ENCODE data around the gene CSRP2. TPM values are rescaled to one million over a fixed set of nuclear protein-coding genes. Genes with fewer than 3 reads are reported as not detected.
A peak's percentile ranks its signal among the peaks of the same experiment; 100 is the strongest.

The CSRP2 gene
- total RNA-seq (2022) = 2.0 and 2.6 TPM in 2 replicates
- Bru-seq, nascent RNA = percentile 34 among the genes with signal in this experiment
- percentile 35 among the genes with signal in this experiment for BruChase-seq, experiment 1, labeled RNA remaining after a 6-hour chase
- BruChase-seq, experiment 2, labeled RNA remaining after a 2-hour chase = percentile 40 among the genes with signal in this experiment
- long read RNA-seq, partial matches to known transcripts = 0 of 2 reads
- long read RNA-seq, other reads (novel, unspliced or antisense) = 0 of 2 reads

DNA sequence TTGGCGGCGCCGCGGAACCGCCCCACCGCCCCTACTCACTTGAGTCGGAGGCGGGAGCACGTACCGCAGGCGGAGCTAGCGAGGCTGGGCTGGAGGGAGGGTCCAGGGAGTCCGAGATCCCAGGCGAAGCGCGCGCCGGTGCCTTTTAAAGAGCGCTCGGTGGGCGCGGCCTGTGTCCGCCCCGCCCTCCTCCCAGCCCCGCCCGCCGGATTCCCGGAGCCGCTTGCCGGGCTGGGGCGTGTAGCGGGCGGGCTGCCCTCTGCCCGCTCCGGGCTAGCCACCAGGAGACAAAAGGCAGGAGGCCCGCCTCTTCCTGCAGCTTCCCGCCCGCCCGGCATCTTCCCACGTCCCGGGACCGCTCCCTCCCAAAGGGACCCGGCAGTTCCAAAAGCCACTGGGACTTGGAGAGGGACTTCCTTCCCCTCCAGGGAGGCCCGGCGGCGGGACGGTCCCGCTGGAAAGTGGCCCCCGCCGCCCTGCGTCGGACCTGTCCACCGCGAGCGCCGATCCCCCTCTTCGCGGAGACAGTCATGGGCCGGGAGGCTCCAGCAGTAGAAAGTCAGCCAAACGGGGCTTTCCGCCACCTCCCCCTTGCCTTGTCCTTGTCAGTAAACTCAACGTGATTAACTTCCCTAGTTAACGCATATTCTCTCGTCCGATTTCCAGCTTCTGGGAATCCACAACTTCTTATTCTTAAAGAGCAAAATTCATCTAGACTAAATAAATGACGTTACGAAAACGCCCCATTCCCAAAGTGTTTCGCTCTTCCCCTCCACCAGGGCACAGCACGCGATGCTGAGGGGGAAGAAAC lies at the start of gene CSRP2:
Gene CSRP2, minus strand, starts transcription at position 121 of the 811 bp plus-strand sequence. CDS start 12,759 bp downstream, outside the sequence.
- Mint-ChIP-seq H3K27ac (ENCODE audit: low read depth, unreplicated experiment) (peak within 1 kb of the TSS; percentile 49), H3K27me3 (ENCODE audit: insufficient read depth, unreplicated experiment) (no peaks in the 10 kb centered on the region), H3K36me3 (ENCODE audit: insufficient read depth, unreplicated experiment) (no peaks in the 10 kb centered on the region), H3K9me3 (ENCODE audit: unreplicated experiment) (peaks cover 8% of the 10 kb centered on the region), H3K4me1 (ENCODE audit: insufficient read depth, unreplicated experiment) (peaks cover 15% of the 10 kb centered on the region), H3K4me3 (ENCODE audit: unreplicated experiment) (peak within 1 kb of the TSS; percentile 98)
- ChIA-PET CTCF (interaction anchor here (0.7 to 2.5 kb wide), 8 partner anchors 12 to 143 kb away, joined by 3 to 12 read pairs (median 4); no protein-coding TSS in a partner anchor), POLR2A (interaction anchor here (0.7 to 2.9 kb wide), 5 partner anchors 9 to 320 kb away, joined by 3 to 15 read pairs (median 3); partner anchors contain the start of gene OSBPL8)
- TF ChIP-seq, protein P1, sequence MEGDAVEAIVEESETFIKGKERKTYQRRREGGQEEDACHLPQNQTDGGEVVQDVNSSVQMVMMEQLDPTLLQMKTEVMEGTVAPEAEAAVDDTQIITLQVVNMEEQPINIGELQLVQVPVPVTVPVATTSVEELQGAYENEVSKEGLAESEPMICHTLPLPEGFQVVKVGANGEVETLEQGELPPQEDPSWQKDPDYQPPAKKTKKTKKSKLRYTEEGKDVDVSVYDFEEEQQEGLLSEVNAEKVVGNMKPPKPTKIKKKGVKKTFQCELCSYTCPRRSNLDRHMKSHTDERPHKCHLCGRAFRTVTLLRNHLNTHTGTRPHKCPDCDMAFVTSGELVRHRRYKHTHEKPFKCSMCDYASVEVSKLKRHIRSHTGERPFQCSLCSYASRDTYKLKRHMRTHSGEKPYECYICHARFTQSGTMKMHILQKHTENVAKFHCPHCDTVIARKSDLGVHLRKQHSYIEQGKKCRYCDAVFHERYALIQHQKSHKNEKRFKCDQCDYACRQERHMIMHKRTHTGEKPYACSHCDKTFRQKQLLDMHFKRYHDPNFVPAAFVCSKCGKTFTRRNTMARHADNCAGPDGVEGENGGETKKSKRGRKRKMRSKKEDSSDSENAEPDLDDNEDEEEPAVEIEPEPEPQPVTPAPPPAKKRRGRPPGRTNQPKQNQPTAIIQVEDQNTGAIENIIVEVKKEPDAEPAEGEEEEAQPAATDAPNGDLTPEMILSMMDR (IDR thresholded peaks at IDR 0.05; ENCODE audit: unreplicated experiment) = no peak
- peak; percentile 91 for DNase-seq (ENCODE audit: unreplicated experiment)
- no TSS peak for BruUV-seq (replicated peaks)
- intact Hi-C loops (cut with micrococcal nuclease) = loop anchor here (2.0 kb wide), 1 partner anchor 132 kb away; no protein-coding TSS in a partner anchor

DNA sequence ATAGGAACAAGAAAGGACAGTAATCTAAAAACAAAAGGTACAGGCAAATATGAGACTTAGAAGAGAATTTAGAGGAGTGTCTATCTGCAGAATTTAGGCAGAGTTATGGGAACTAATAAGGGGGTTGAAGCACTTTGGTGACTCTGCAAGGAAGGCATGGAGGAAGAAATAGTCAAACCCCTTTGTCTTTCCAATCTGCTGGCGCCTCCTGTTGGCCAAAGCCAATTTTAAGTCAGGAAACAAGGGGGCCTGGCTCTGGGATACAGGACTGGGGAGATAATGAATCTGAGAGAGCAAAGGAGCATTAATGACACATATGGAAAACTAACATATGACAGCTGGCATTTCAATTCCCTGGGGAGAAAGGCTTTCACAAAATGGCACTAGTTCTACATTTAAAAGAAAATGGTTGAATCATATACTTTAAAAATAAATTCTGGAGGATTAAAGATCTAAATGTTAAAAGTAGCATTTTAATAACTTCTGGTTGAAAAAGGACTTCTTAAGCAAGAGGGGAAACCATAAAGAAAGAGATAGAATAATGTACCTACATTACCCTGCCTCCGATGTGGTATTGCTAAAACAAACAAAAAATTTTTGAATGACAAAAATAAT lies 48.5 kb upstream of the CSRP2 start:
- POLR2A ChIA-PET = no interaction called here
- peak; percentile 63 for DNase-seq (ENCODE audit: unreplicated experiment)
- Mint-ChIP-seq H3K27me3 (ENCODE audit: insufficient read depth, unreplicated experiment) (peaks cover 30% of the 10 kb centered on the region), H3K27ac (ENCODE audit: low read depth, unreplicated experiment) (no peak overlapping the region), H3K9me3 (ENCODE audit: unreplicated experiment) (peaks cover 5% of the 10 kb centered on the region), H3K36me3 (ENCODE audit: insufficient read depth, unreplicated experiment) (no peaks in the 10 kb centered on the region), H3K4me1 (ENCODE audit: insufficient read depth, unreplicated experiment) (no peaks in the 10 kb centered on the region), H3K4me3 (ENCODE audit: unreplicated experiment) (no peak overlapping the region)
- TF ChIP-seq, protein P1 (IDR thresholded peaks at IDR 0.05; ENCODE audit: unreplicated experiment) = peak; percentile 33
- CTCF ChIA-PET = interaction anchor here (0.6 kb wide), 1 partner anchor 61 kb away, joined by 3 read pairs; no protein-coding TSS in a partner anchor
- BruUV-seq (replicated peaks) = no TSS peak
- intact Hi-C loops (cut with micrococcal nuclease) = loop anchor here (1.0 kb wide), 1 partner anchor 306 kb away; no protein-coding TSS in a partner anchor

- DNase-seq (ENCODE audit: unreplicated experiment) = no peak
- no peak overlapping the region for H3K27ac Mint-ChIP-seq (ENCODE audit: low read depth, unreplicated experiment)
- H3K4me1 Mint-ChIP-seq (ENCODE audit: insufficient read depth, unreplicated experiment) = peaks cover 5% of the 10 kb centered on the region
- TF ChIP-seq, protein P1 (IDR thresholded peaks at IDR 0.05; ENCODE audit: unreplicated experiment) = no peak
- H3K36me3 Mint-ChIP-seq (ENCODE audit: insufficient read depth, unreplicated experiment) = no peaks in the 10 kb centered on the region
- no peaks in the 10 kb centered on the region for H3K9me3 Mint-ChIP-seq (ENCODE audit: unreplicated experiment)
- intact Hi-C loops (cut with micrococcal nuclease) = no loop called here
- H3K27me3 Mint-ChIP-seq (ENCODE audit: insufficient read depth, unreplicated experiment) = peaks cover 11% of the 10 kb centered on the region
- no peak overlapping the region for H3K4me3 Mint-ChIP-seq (ENCODE audit: unreplicated experiment)
- no TSS peak for BruUV-seq (replicated peaks)
- POLR2A ChIA-PET = interaction anchor here (1.0 kb wide), 1 partner anchor 9 kb away, joined by 3 read pairs; no protein-coding TSS in a partner anchor
- CTCF ChIA-PET = no interaction called here
These were observed 46.3 kb upstream of the CSRP2 start for GRCh38 chr12:76925135-76925534.

DNA sequence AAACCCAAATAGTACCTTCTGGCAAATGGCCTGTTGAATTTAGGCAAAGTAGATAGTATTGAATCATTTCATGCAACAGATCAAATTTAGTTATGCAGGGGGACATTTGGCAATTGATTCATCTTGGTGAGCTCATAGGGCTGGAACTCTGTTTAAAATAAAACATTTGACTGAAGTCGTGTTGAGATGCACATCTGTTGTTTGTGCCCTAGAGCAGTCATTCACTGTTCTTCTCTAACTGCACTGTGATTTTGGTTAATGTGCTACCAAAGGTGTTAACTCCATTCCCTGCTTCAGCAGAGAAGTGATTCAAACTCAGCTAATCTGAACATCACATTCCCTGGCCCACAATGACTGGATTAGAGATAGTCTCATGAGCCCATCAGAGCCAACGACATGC lies 44.0 kb upstream of the CSRP2 start:
- BruUV-seq (replicated peaks) = no TSS peak
- ChIA-PET POLR2A (no interaction called here), CTCF (no interaction called here)
- Mint-ChIP-seq H3K9me3 (ENCODE audit: unreplicated experiment) (no peaks in the 10 kb centered on the region), H3K36me3 (ENCODE audit: insufficient read depth, unreplicated experiment) (no peaks in the 10 kb centered on the region), H3K27ac (ENCODE audit: low read depth, unreplicated experiment) (no peak overlapping the region), H3K4me1 (ENCODE audit: insufficient read depth, unreplicated experiment) (peaks cover 5% of the 10 kb centered on the region), H3K27me3 (ENCODE audit: insufficient read depth, unreplicated experiment) (no peaks in the 10 kb centered on the region), H3K4me3 (ENCODE audit: unreplicated experiment) (no peak overlapping the region)
- TF ChIP-seq, protein P1 (IDR thresholded peaks at IDR 0.05; ENCODE audit: unreplicated experiment) = no peak
- DNase-seq (ENCODE audit: unreplicated experiment) = no peak
- intact Hi-C loops (cut with micrococcal nuclease) = no loop called here
